ENCODE data around the gene LRG1. TPM values are rescaled to one million over a fixed set of nuclear protein-coding genes. Genes with fewer than 3 reads are reported as not detected.

LRG1 gene
- total and polyA plus RNA-seq, 2 of the 13 experiments (the other 11 are each of a cell fraction or from before 2014, with no cell fraction given), result 12.0 to 39.3 TPM

- TF ChIP-seq ZMAT3 (CRISPR knock-in tag; conservative IDR thresholded peaks at IDR 0.05), result peak; percentile 76; the same call in 1 of the 2 replicates
- TF ChIP-seq NCOA5 (CRISPR knock-in tag; IDR thresholded peaks at IDR 0.05), result no peak
- TF ChIP-seq MXD4 (CRISPR knock-in tag; IDR thresholded peaks at IDR 0.05), result 0 out of 2 replicates have a peak, but pooled peaks have one; percentile 43
- TF ChIP-seq, protein P1, sequence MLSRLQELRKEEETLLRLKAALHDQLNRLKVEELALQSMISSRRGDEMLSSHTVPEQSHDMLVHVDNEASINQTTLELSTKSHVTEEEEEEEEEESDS (CRISPR knock-in tag; IDR thresholded peaks at IDR 0.05; ENCODE audit: borderline replicate concordance), result no peak
- TF ChIP-seq ZBTB20 (CRISPR knock-in tag; IDR thresholded peaks at IDR 0.05; ENCODE audit: borderline replicate concordance, low read depth), result 0 out of 2 replicates have a peak, but pooled peaks have one; percentile 53
- TF ChIP-seq, protein P2, sequence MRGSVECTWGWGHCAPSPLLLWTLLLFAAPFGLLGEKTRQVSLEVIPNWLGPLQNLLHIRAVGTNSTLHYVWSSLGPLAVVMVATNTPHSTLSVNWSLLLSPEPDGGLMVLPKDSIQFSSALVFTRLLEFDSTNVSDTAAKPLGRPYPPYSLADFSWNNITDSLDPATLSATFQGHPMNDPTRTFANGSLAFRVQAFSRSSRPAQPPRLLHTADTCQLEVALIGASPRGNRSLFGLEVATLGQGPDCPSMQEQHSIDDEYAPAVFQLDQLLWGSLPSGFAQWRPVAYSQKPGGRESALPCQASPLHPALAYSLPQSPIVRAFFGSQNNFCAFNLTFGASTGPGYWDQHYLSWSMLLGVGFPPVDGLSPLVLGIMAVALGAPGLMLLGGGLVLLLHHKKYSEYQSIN (CRISPR knock-in tag; IDR thresholded peaks at IDR 0.05; ENCODE audit: borderline replicate concordance), result no peak
- TF ChIP-seq ZNF614 (CRISPR knock-in tag; IDR thresholded peaks at IDR 0.05; ENCODE audit: borderline replicate concordance), result no peak
- TF ChIP-seq SP2 (CRISPR knock-in tag; IDR thresholded peaks at IDR 0.05), result no peak
- TF ChIP-seq NFAT5 (CRISPR knock-in tag; IDR thresholded peaks at IDR 0.05), result peak; percentile 24; the same call in 1 of the 2 replicates
- TF ChIP-seq ARNTL (CRISPR knock-in tag; IDR thresholded peaks at IDR 0.05), result peak; percentile 58; the same call in 1 of the 2 replicates
- peak; percentile 62; the same call in 1 of the 2 replicates for TF ChIP-seq SNAI1 (CRISPR knock-in tag; IDR thresholded peaks at IDR 0.05; ENCODE audit: borderline replicate concordance)
- no peak; the same call in 1 of the 2 replicates for TF ChIP-seq ZNF567 (CRISPR knock-in tag; IDR thresholded peaks at IDR 0.05; ENCODE audit: borderline replicate concordance)
- peak; percentile 46; the same call in 1 of the 2 replicates for TF ChIP-seq HMG20A (CRISPR knock-in tag; IDR thresholded peaks at IDR 0.05; ENCODE audit: borderline replicate concordance)
- TF ChIP-seq ARID3A (IDR thresholded peaks at IDR 0.05; ENCODE audit: low read depth, low read length), result no peak
- TF ChIP-seq ZNF652 (CRISPR knock-in tag; IDR thresholded peaks at IDR 0.05; ENCODE audit: borderline replicate concordance, low read depth), result no peak
- TF ChIP-seq RBAK (CRISPR knock-in tag; IDR thresholded peaks at IDR 0.05), result no peak
- TF ChIP-seq ZNF431 (CRISPR knock-in tag; IDR thresholded peaks at IDR 0.05; ENCODE audit: borderline replicate concordance, low read depth), result no peak
- no peak for TF ChIP-seq CREBL2 (CRISPR knock-in tag; IDR thresholded peaks at IDR 0.05; ENCODE audit: borderline replicate concordance)
Observed at GRCh38 chr19:4583961-4584669, 44.3 kb upstream of the LRG1 start (continued).
